ENCODE data around the gene HELLS.
"Not testable (repeated sequence)": the region's sequence is repeated elsewhere in the genome, so short reads cannot be mapped to it uniquely, and the experiment has no call there.

- TF ChIP-seq, protein P1, sequence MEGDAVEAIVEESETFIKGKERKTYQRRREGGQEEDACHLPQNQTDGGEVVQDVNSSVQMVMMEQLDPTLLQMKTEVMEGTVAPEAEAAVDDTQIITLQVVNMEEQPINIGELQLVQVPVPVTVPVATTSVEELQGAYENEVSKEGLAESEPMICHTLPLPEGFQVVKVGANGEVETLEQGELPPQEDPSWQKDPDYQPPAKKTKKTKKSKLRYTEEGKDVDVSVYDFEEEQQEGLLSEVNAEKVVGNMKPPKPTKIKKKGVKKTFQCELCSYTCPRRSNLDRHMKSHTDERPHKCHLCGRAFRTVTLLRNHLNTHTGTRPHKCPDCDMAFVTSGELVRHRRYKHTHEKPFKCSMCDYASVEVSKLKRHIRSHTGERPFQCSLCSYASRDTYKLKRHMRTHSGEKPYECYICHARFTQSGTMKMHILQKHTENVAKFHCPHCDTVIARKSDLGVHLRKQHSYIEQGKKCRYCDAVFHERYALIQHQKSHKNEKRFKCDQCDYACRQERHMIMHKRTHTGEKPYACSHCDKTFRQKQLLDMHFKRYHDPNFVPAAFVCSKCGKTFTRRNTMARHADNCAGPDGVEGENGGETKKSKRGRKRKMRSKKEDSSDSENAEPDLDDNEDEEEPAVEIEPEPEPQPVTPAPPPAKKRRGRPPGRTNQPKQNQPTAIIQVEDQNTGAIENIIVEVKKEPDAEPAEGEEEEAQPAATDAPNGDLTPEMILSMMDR (IDR thresholded peaks at IDR 0.05) = not testable (repeated sequence)
- not testable (repeated sequence) for TF ChIP-seq POLR2A (IDR thresholded peaks at IDR 0.05)
Observed at GRCh38 chr10:94638097-94638496, 92.5 kb downstream of the HELLS start.

Data from testis (tissue), 2 donors.